Choroid plexus epithelial cell (primary cell): ENCODE data around the gene ZNF835.

Experiments used
- DNase-seq: peaks from one replicate; pipeline ENCODE4 v3.0.0-alpha.2; 2010; ENCODE audit warnings: low read depth
- H3K4me3 ChIP-seq: 2 replicates; pipeline ENCODE4 v1.5.1; 2011; ENCODE audit warnings: low read depth, mild to moderate bottlenecking, control low read depth, low read length, moderate library complexity
- CTCF ChIP-seq: conservative IDR thresholded peaks from 2 replicates; pipeline ENCODE4 v1.5.1; 2011; ENCODE audit warnings: low read depth, mild to moderate bottlenecking, control low read depth, inconsistent platforms, low read length, moderate library complexity

Gene ZNF835

GRCh38 chr19:56701895-56702294 is 30.3 kb upstream of the ZNF835 start:
- no peak for DNase-seq
- H3K4me3 ChIP-seq: no peak overlapping the region

GRCh38 chr19:56699552-56699951 is 28.0 kb upstream of the ZNF835 start:
- no peak overlapping the region for H3K4me3 ChIP-seq
- DNase-seq: no peak
- TF ChIP-seq CTCF: no peak

More at GRCh38 chr19:56701895-56702294, 30.3 kb upstream of the ZNF835 start:
- no peak for TF ChIP-seq CTCF

DNA sequence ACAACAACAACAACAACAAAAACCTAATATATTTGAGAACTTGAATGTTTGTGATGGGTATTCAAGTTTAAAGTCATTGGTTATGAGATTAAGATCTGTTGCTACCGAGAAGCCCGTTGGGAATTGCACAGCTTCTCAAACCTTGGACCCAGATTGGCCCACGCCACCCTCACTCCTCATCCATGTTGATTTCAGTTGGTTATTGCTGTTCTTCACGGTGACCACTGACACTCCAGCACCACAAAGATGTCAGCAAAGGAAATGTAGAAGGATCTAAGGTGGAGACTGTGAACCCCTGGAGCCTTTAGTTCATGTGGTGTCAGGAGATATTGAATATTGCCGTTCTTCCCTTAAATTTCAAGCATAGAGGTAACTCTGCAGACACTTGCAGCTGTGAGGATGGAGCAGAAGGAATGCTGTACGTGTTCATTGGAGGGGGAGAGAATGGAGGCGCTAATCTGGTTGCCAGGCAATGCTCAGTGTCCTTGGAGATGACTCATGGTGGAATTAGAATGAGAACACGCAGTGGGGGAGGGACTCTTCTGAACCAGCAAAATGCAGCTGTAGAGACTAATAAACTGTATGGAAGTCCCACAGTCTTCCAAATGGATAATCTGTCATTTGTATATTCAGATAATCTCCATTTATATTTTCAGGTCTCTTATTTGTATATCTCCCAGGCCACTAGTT is 20.8 kb upstream of the ZNF835 start:
- no peak for TF ChIP-seq CTCF
- no peak for DNase-seq

GRCh38 chr19:56690670-56691069 is 19.1 kb upstream of the ZNF835 start:
- no peak overlapping the region for H3K4me3 ChIP-seq
- no peak for TF ChIP-seq CTCF
- no peak for DNase-seq

More for the DNA sequence above, 20.8 kb upstream of the ZNF835 start:
- no peak overlapping the region for H3K4me3 ChIP-seq

- TF ChIP-seq CTCF: no peak
- DNase-seq: no peak
- no peak overlapping the region for H3K4me3 ChIP-seq
Observed at GRCh38 chr19:56689198-56689597, 17.6 kb upstream of the ZNF835 start.

GRCh38 chr19:56687031-56687430 is 15.5 kb upstream of the ZNF835 start:
- TF ChIP-seq CTCF: no peak
- no peak for DNase-seq

DNA sequence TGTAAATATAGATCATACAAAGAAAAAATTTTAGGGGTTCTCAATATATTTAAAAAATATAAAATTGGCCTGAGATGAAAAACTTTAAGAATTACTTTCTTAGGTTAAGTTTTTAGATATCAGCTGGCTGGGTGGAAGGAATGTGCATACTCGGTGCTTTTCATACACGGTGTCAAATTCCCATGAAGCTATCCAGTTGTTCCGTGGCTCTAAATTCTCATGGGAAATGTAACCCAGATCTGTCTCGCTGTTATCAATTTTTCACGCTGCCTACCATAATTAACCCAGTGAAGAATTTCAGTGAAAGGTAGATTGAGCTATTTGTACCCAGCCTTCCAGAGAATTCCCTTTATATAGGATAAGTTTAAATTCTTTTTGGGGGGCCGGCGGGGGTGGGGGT is 11.6 kb upstream of the ZNF835 start:
- DNase-seq: no peak
- H3K4me3 ChIP-seq: no peak overlapping the region
- TF ChIP-seq CTCF: no peak

More at GRCh38 chr19:56687031-56687430, 15.5 kb upstream of the ZNF835 start:
- H3K4me3 ChIP-seq: no peak overlapping the region
